ENCODE measurements around the gene SCMH1. TPM values are rescaled to one million over a fixed set of nuclear protein-coding genes. Genes with fewer than 3 reads are reported as not detected.

Gene SCMH1
- total and polyA plus RNA-seq, 2 donors (not counting 3 experiments of a cell fraction or from before 2014, with no cell fraction given), result 39.9 to 40.7 TPM

- ChIA-PET CTCF (interaction anchor here (2.1 kb wide), 1 partner anchor 11 kb away, joined by 4 read pairs; no protein-coding TSS in a partner anchor), POLR2A (no interaction called here)
- Histone ChIP-seq H3K27ac (ENCODE audit: insufficient read depth, low read depth, low read length) (no peak overlapping the region), H3K9ac (replicated peaks; ENCODE audit: extremely low read depth, insufficient read depth, low read length) (no peak overlapping the region), H3K79me2 (ENCODE audit: control insufficient read depth, insufficient read depth, low read length) (no peaks in the 10 kb centered on the region), H3K27me3 (ENCODE audit: control insufficient read depth in 2 of 2, insufficient read depth in 2 of 2, low read length in 2 of 2) (no peaks in the 10 kb centered on the region), H2AFZ (ENCODE audit: low read depth, low read length) (no peak overlapping the region), H4K20me1 (replicated peaks; ENCODE audit: control insufficient read depth, extremely low read depth, insufficient read depth, low read length) (no peaks in the 10 kb centered on the region), H3K4me1 (ENCODE audit: control insufficient read depth, extremely low read depth, insufficient read depth, low read length) (peaks cover 19% of the 10 kb centered on the region), H3K4me3 (replicated peaks in 1 of 3; ENCODE audit: insufficient read depth in 1 of 3, low read depth in 1 of 3, low read length in 3 of 3) (no peak overlapping the region), H3K36me3 (ENCODE audit: control insufficient read depth in 2 of 2, extremely low read depth in 1 of 2, insufficient read depth in 2 of 2, low read length in 2 of 2) (peaks cover 17 to 29% of the 10 kb centered on the region in 2 experiments), H3K9me3 (replicated peaks; ENCODE audit: control insufficient read depth, insufficient read depth, low read length) (no peaks in the 10 kb centered on the region), H3K4me2 (ENCODE audit: insufficient read depth, low read length) (no peak overlapping the region), H3K9me1 (replicated peaks; ENCODE audit: control insufficient read depth, extremely low read depth, insufficient read depth, low read length) (no peaks in the 10 kb centered on the region)
- no TSS peak for BruUV-seq (replicated peaks)
- dilution Hi-C loops (cut with MboI; ENCODE audit: extremely low pct_ligation_motif_present, low sequenced_read_pairs) (no loop called here), intact Hi-C loops (cut with micrococcal nuclease) (no loop called here)
- no peak for DNase-seq (ENCODE audit: low read depth, low spot score)
- no peak for TF ChIP-seq JUN (IDR thresholded peaks at IDR 0.05; ENCODE audit: borderline replicate concordance, insufficient read depth, insufficient read length, low read depth)
- TF ChIP-seq CTCF (IDR thresholded peaks at IDR 0.05; ENCODE audit: extremely low read depth in 1 of 2, insufficient read depth in 1 of 2, low read depth in 1 of 2, low read length in 2 of 2), result no peak
- TF ChIP-seq FOS (IDR thresholded peaks at IDR 0.05; ENCODE audit: borderline replicate concordance, insufficient read depth, low read length), result no peak
- TF ChIP-seq MYC (IDR thresholded peaks at IDR 0.05; ENCODE audit: low read depth, low read length), result no peak
- TF ChIP-seq MAX (IDR thresholded peaks at IDR 0.05; ENCODE audit: insufficient read depth, insufficient read length), result no peak
- TF ChIP-seq EZH2 (IDR thresholded peaks at IDR 0.05; ENCODE audit: borderline replicate concordance, low read depth, low read length, severe bottlenecking), result no peak
- TF ChIP-seq POLR2AphosphoS5 (IDR thresholded peaks at IDR 0.05; ENCODE audit: insufficient read depth, low read depth, low read length), result no peak
- TF ChIP-seq POLR2A (IDR thresholded peaks at IDR 0.05; ENCODE audit: low read depth, low read length), result no peak
- no peak for TF ChIP-seq GATA2 (IDR thresholded peaks at IDR 0.05; ENCODE audit: insufficient read depth, insufficient read length, low read depth, low read length)
- FAIRE-seq, result no peak
Observed at GRCh38 chr1:41009466-41009865, 232.6 kb downstream of the SCMH1 start.

Data from endothelial cell of umbilical vein (primary cell).